HUES48 (cell line): ENCODE data around the gene UVRAG.

Experiments used
- H3K27ac ChIP-seq: one replicate; pipeline ENCODE4 v1.7.0; 2013; ENCODE audit warnings: low read depth, low read length, inconsistent platforms
- H3K27me3 ChIP-seq: 2 replicates; pipeline ENCODE4 v1.6.1; 2013; ENCODE audit warnings: mild to moderate bottlenecking, low read length; ENCODE audit not compliant: control insufficient read depth, insufficient read depth
- H3K36me3 ChIP-seq: 2 replicates; pipeline ENCODE4 v1.6.1; 2013; ENCODE audit warnings: low read length; ENCODE audit not compliant: control insufficient read depth, insufficient read depth
- H3K4me1 ChIP-seq: 2 replicates; pipeline ENCODE4 v1.6.1; 2013; ENCODE audit warnings: mild to moderate bottlenecking, low read length; ENCODE audit not compliant: control insufficient read depth, insufficient read depth
- H3K4me3 ChIP-seq: 2 replicates; pipeline ENCODE4 v1.5.1; 2013; ENCODE audit warnings: mild to moderate bottlenecking, low read depth, low read length
- H3K9ac ChIP-seq: 2 replicates; pipeline ENCODE4 v1.6.1; 2013; ENCODE audit warnings: mild to moderate bottlenecking, low read depth, low read length, moderate library complexity
- H3K9me3 ChIP-seq: 2 replicates; pipeline ENCODE4 v1.6.1; 2013; ENCODE audit warnings: low read length; ENCODE audit not compliant: control insufficient read depth, insufficient read depth

Gene UVRAG

GRCh38 chr11:75996523-75997442 lies 181.8 kb downstream of the UVRAG start:
- H3K27me3 ChIP-seq = no peaks in the 10 kb centered on the region
- H3K9me3 ChIP-seq = no peaks in the 10 kb centered on the region
- H3K36me3 ChIP-seq = no peaks in the 10 kb centered on the region
- H3K9ac ChIP-seq = no peak overlapping the region
- no peaks in the 10 kb centered on the region for H3K4me1 ChIP-seq
- H3K4me3 ChIP-seq = no peak overlapping the region
- no peak overlapping the region for H3K27ac ChIP-seq

GRCh38 chr11:76004400-76004799 lies 189.4 kb downstream of the UVRAG start:
- no peak overlapping the region for H3K4me3 ChIP-seq
- no peak overlapping the region for H3K9ac ChIP-seq
- no peaks in the 10 kb centered on the region for H3K9me3 ChIP-seq
- H3K27ac ChIP-seq = no peak overlapping the region
- H3K4me1 ChIP-seq = no peaks in the 10 kb centered on the region
- H3K27me3 ChIP-seq = no peaks in the 10 kb centered on the region
- H3K36me3 ChIP-seq = peaks cover 19% of the 10 kb centered on the region; the same call in 1 of the 2 replicates

- H3K27ac ChIP-seq = no peak overlapping the region
- H3K4me3 ChIP-seq = no peak overlapping the region
- no peaks in the 10 kb centered on the region for H3K9me3 ChIP-seq
- H3K4me1 ChIP-seq = no peaks in the 10 kb centered on the region
- peaks cover 19% of the 10 kb centered on the region; the same call in 1 of the 2 replicates for H3K36me3 ChIP-seq
- no peaks in the 10 kb centered on the region for H3K27me3 ChIP-seq
- no peak overlapping the region for H3K9ac ChIP-seq
Measured at GRCh38 chr11:76005756-76006155, 190.7 kb downstream of the UVRAG start.

- Histone ChIP-seq H3K27me3 (no peaks in the 10 kb centered on the region), H3K36me3 (peaks cover 19% of the 10 kb centered on the region; the same call in 1 of the 2 replicates), H3K4me1 (no peaks in the 10 kb centered on the region), H3K9ac (no peak overlapping the region), H3K27ac (no peak overlapping the region), H3K4me3 (no peak overlapping the region), H3K9me3 (no peaks in the 10 kb centered on the region)
Measured at GRCh38 chr11:76007166-76007565, 192.2 kb downstream of the UVRAG start.

GRCh38 chr11:76008474-76008873 lies 193.5 kb downstream of the UVRAG start:
- H3K4me3 ChIP-seq = no peak overlapping the region
- no peak overlapping the region for H3K27ac ChIP-seq
- peaks cover 19% of the 10 kb centered on the region; the same call in 1 of the 2 replicates for H3K36me3 ChIP-seq
- H3K27me3 ChIP-seq = no peaks in the 10 kb centered on the region
- no peaks in the 10 kb centered on the region for H3K4me1 ChIP-seq
- no peak overlapping the region for H3K9ac ChIP-seq
- H3K9me3 ChIP-seq = no peaks in the 10 kb centered on the region

DNA sequence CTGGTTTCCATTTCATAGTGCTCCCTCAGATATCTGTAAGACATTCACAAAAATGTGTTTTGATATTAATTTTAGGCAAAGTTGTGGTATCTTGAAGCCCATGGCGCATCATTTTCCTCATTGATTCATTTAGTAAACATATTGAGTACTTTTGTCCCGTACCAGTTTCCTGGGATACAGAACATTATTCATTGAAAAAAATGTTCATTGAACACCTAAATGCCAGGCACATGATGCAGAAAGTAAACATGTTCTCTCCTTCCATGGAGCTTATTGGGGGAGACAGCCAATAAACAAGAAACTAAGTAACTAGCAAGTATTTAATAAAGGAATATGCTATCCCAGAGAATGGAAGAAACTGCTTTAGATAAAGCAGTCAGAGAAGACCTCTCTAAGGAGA lies 195.0 kb downstream of the UVRAG start:
- H3K9ac ChIP-seq = no peak overlapping the region
- no peak overlapping the region for H3K27ac ChIP-seq
- H3K4me3 ChIP-seq = no peak overlapping the region
- no peaks in the 10 kb centered on the region for H3K4me1 ChIP-seq
- H3K27me3 ChIP-seq = no peaks in the 10 kb centered on the region
- H3K36me3 ChIP-seq = peaks cover 15% of the 10 kb centered on the region; the same call in 1 of the 2 replicates
- no peaks in the 10 kb centered on the region for H3K9me3 ChIP-seq

- H3K4me1 ChIP-seq = no peaks in the 10 kb centered on the region
- H3K27ac ChIP-seq = no peak overlapping the region
- H3K9me3 ChIP-seq = no peaks in the 10 kb centered on the region
- H3K27me3 ChIP-seq = no peaks in the 10 kb centered on the region
- H3K4me3 ChIP-seq = no peak overlapping the region
- H3K9ac ChIP-seq = no peak overlapping the region
- peaks cover 14% of the 10 kb centered on the region for H3K36me3 ChIP-seq
Measured at GRCh38 chr11:76013526-76013925, 198.5 kb downstream of the UVRAG start.

GRCh38 chr11:76023236-76024068 lies 208.4 kb downstream of the UVRAG start:
- H3K4me1 ChIP-seq = peaks cover 19% of the 10 kb centered on the region; the same call in 1 of the 2 replicates
- no peaks in the 10 kb centered on the region for H3K9me3 ChIP-seq
- no peaks in the 10 kb centered on the region for H3K36me3 ChIP-seq
- no peak overlapping the region for H3K4me3 ChIP-seq
- H3K27me3 ChIP-seq = no peaks in the 10 kb centered on the region
- no peak overlapping the region for H3K27ac ChIP-seq
- no peak overlapping the region for H3K9ac ChIP-seq

GRCh38 chr11:76025068-76025467 lies 210.1 kb downstream of the UVRAG start:
- no peaks in the 10 kb centered on the region for H3K9me3 ChIP-seq
- H3K27me3 ChIP-seq = no peaks in the 10 kb centered on the region
- peaks cover 20% of the 10 kb centered on the region for H3K4me1 ChIP-seq
- H3K9ac ChIP-seq = no peak overlapping the region
- no peak overlapping the region for H3K27ac ChIP-seq
- no peaks in the 10 kb centered on the region for H3K36me3 ChIP-seq
- no peak overlapping the region for H3K4me3 ChIP-seq

DNA sequence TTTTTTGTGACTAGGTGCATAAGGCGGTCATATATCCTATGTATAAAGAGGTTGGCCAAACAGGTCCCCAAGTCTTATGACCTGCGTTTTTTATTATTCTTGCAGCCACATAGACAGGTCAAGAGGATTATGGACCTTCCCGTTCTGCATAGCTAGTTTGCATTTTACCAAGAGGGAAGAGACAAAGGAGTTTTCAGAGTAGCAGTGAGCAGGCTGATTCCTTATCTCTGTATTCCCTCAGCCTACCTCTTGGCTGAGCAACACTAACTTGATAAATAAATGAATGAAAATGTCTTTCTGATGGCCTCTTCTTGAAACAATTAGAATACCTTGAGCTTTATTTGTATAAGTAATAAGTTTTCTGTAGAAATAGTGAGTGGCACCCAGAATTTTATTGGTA lies 210.8 kb downstream of the UVRAG start:
- H3K36me3 ChIP-seq = no peaks in the 10 kb centered on the region
- no peaks in the 10 kb centered on the region for H3K27me3 ChIP-seq
- no peaks in the 10 kb centered on the region for H3K9me3 ChIP-seq
- peaks cover 27% of the 10 kb centered on the region for H3K4me1 ChIP-seq
- no peak overlapping the region for H3K27ac ChIP-seq
- no peak overlapping the region for H3K9ac ChIP-seq
- H3K4me3 ChIP-seq = no peak overlapping the region

- H3K4me3 ChIP-seq = no peak overlapping the region
- H3K9ac ChIP-seq = no peak overlapping the region
- no peaks in the 10 kb centered on the region for H3K9me3 ChIP-seq
- H3K36me3 ChIP-seq = no peaks in the 10 kb centered on the region
- no peaks in the 10 kb centered on the region for H3K27me3 ChIP-seq
- no peak overlapping the region for H3K27ac ChIP-seq
- peaks cover 32% of the 10 kb centered on the region for H3K4me1 ChIP-seq
Measured at GRCh38 chr11:76026281-76026680, 211.3 kb downstream of the UVRAG start.
